H1 (cell line): ENCODE results near the gene CHMP1B. TPM values are rescaled to one million over a fixed set of nuclear protein-coding genes. Genes with fewer than 3 reads are reported as not detected.

ENCODE experiments used
- CBX5 ChIP-seq: fragments of 300-800, 300-1000 bp; sonication (generic); IDR thresholded peaks from 2 replicates; pipeline ENCODE4 v1.7.1; 2016; ENCODE audit warnings: antibody characterized with exemption, low read length, low read depth
- CREB1 ChIP-seq: IDR thresholded peaks from 2 replicates; pipeline ENCODE4 v1.6.1; 2012; ENCODE audit warnings: inconsistent platforms
- GTF2F1 ChIP-seq: IDR thresholded peaks from 2 replicates; pipeline ENCODE4 v1.6.1; 2012; ENCODE audit warnings: low read depth, low read length, improper control_type of control experiment, borderline replicate concordance
- NANOG ChIP-seq: IDR thresholded peaks from 2 replicates; pipeline ENCODE4 v1.6.1; 2011; ENCODE audit warnings: low read length, low read depth, mild to moderate bottlenecking, inconsistent platforms; ENCODE audit not compliant: insufficient read depth, poor library complexity, severe bottlenecking
- RBBP5 ChIP-seq: IDR thresholded peaks from 2 replicates; pipeline ENCODE4 v1.7.1; 2012; ENCODE audit warnings: low read depth, mild to moderate bottlenecking, inconsistent platforms, low read length, moderate library complexity, borderline replicate concordance
- RNF2 ChIP-seq: fragments of 200-900, 300-1000 bp; sonication (generic); IDR thresholded peaks from 2 replicates; pipeline ENCODE4 v1.7.1; 2016; ENCODE audit warnings: borderline replicate concordance, low read depth, mild to moderate bottlenecking, antibody characterized with exemption, low read length; ENCODE audit not compliant: poor library complexity, severe bottlenecking; ENCODE audit errors: missing control alignments
- polyA plus RNA-seq, 7 experiments: library from polyadenylated mRNA; depleted of rRNA in 3 of 7; stranded (reverse) in 5 of 7; unstranded in 2 of 7; fragments of >200 nt in 5 of 7; fragments of 200-250 nt in 2 of 7; gene quantifications; 1 replicate in 5 of 7; 2 replicates in 1 of 7; 4 replicates in 1 of 7; pipeline versions ENCODE4 v1.2.1 to v1.2.3, GENCODE V29; 2011 to 2013; ENCODE audit warnings: missing spikeins in 2 of 7, mixed read lengths in 2 of 7
- total RNA-seq: library from RNA; stranded (reverse); fragmentation: NEBNext Ultra II Directional; extraction: Animal tissue kit (Norgen Biotek cat#: 25700); gene quantifications from 2 replicates; pipeline ENCODE4 v1.2.1, GENCODE V29; 2021
- TF ChIP-seq, protein P1 (sequence below): IDR thresholded peaks from 2 replicates; pipeline ENCODE4 v1.6.1; 2011; ENCODE audit warnings: low read depth, mild to moderate bottlenecking, low read length; ENCODE audit not compliant: insufficient read depth

Gene CHMP1B
- total and polyA plus RNA-seq, 2 of the 8 experiments (the other 6 are each of a cell fraction or from before 2014, with no cell fraction given): 30.5 to 43.2 TPM

DNA sequence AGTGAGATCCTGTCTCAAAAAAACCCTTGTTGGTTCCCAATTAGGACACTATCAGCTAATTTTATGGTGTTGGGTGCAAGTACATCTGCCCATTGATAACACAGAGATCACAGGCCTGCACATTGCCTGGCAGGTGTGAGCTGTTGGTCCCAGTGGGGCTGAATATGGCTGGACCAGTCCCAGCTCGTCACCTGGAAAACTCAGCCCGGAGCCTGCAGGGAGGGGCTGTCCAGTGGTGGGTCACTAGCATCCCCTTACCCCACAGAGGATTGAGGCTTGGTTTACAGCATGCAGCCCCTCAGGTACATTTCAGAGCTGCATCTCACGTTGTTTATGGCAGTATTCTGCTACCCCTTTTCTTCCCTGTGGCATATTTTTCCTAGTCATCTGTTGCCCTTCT, 40.8 kb upstream of the CHMP1B start (continued):
- TF ChIP-seq RNF2 (no peak), NANOG (no peak), RBBP5 (no peak), GTF2F1 (no peak), CBX5 (no peak), CREB1 (no peak)
- TF ChIP-seq, protein P1, sequence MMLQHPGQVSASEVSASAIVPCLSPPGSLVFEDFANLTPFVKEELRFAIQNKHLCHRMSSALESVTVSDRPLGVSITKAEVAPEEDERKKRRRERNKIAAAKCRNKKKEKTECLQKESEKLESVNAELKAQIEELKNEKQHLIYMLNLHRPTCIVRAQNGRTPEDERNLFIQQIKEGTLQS: no peak
